Stimulated activated CD4-positive, alpha-beta T cell treated with anti-CD3 and anti-CD28 coated beads, Interleukin-2, amount 100 ng/mL, for 24 hours (primary cell): ENCODE measurements around the gene SF1.
A peak's percentile ranks its signal among the peaks of the same experiment; 100 is the strongest.

Experiments used
- DNase-seq, 2 donors: peaks; one replicate each; pipeline ENCODE4 v3.0.0-alpha.2; 2020

SF1 gene

GRCh38 chr11:64744544-64745188 lies 33.7 kb downstream of the SF1 start:
- peak in 1 of 2 donors; percentile 38 for DNase-seq

GRCh38 chr11:64743591-64744543 lies 34.5 kb downstream of the SF1 start, which contains the start of gene RASGRP2:
TSS of gene RASGRP2 (minus strand) at chr11:64744142. CDS start at chr11:64742866, 1,276 bp downstream.
- peak; percentile 82 to 83 for DNase-seq

GRCh38 chr11:64742889-64743590 lies 35.3 kb downstream of the SF1 start:
- peak; percentile 83 to 84 for DNase-seq

- peak; percentile 41 to 47 for DNase-seq
These were observed 36.1 kb downstream of the SF1 start for GRCh38 chr11:64742087-64742888.

GRCh38 chr11:64741375-64742086 lies 36.8 kb downstream of the SF1 start:
- no peak for DNase-seq

GRCh38 chr11:64739871-64740270 lies 38.5 kb downstream of the SF1 start:
- DNase-seq, result no peak

GRCh38 chr11:64736654-64737053 lies 41.7 kb downstream of the SF1 start:
- no peak for DNase-seq

GRCh38 chr11:64735725-64736259 lies 42.5 kb downstream of the SF1 start:
- DNase-seq, result no peak

GRCh38 chr11:64734811-64735724 lies 43.3 kb downstream of the SF1 start:
- DNase-seq, result no peak

- DNase-seq, result no peak
These were observed 46.7 kb downstream of the SF1 start for GRCh38 chr11:64731601-64732000.

GRCh38 chr11:64729851-64730382 lies 48.4 kb downstream of the SF1 start:
- peak in 1 of 2 donors; percentile 51 for DNase-seq

GRCh38 chr11:64728757-64729365 lies 49.5 kb downstream of the SF1 start:
- DNase-seq, result no peak

- no peak for DNase-seq
These were observed 51.3 kb downstream of the SF1 start for GRCh38 chr11:64726867-64727530.

GRCh38 chr11:64726211-64726641 lies 52.1 kb downstream of the SF1 start:
- DNase-seq, result no peak

- no peak for DNase-seq
These were observed 53.3 kb downstream of the SF1 start for GRCh38 chr11:64724863-64725532.

- DNase-seq, result no peak
These were observed 54.2 kb downstream of the SF1 start for GRCh38 chr11:64723907-64724862.
